ENCODE results near the gene MYBBP1A.

DNA sequence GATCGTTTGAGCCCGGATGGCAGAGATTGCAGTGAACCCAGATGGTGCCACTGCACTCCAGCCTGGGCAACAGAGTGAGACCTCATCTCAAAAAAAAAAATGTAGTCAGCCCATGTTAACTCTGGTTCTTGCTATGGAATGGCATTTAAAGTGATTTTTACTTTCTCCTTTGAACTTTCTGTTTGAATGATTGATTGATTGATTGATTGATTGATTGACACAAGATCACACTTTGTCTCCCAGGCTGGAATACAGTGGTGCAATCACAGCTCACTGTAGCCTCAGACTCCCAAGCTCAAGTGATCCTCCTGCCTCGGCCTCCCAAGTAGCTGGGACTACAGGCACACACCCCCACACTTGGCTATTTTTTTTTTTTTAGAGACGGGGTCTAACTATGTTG, 46.1 kb upstream of the MYBBP1A start:
- TF ChIP-seq ASH2L (IDR thresholded peaks at IDR 0.05; ENCODE audit: low read length) (no peak), MAFK (IDR thresholded peaks at IDR 0.05; ENCODE audit: low read depth, low read length) (no peak), CBX5 (IDR thresholded peaks at IDR 0.05; ENCODE audit: low read depth, low read length) (no peak), CHD1 (IDR thresholded peaks at IDR 0.05; ENCODE audit: low read depth, low read length) (no peak), GABPA (IDR thresholded peaks at IDR 0.05; ENCODE audit: borderline replicate concordance, insufficient read depth, low read length) (no peak), NRF1 (IDR thresholded peaks at IDR 0.05; ENCODE audit: low read depth, low read length) (no peak), BACH1 (IDR thresholded peaks at IDR 0.05; ENCODE audit: low read length) (no peak), RNF2 (IDR thresholded peaks at IDR 0.05; ENCODE audit: borderline replicate concordance, low read depth, low read length, missing control alignments, poor library complexity, severe bottlenecking) (no peak), POLR2AphosphoS5 (IDR thresholded peaks at IDR 0.05; ENCODE audit: low read depth, low read length) (no peak), SUZ12 (IDR thresholded peaks at IDR 0.05; ENCODE audit: low read length) (no peak), EZH2 (IDR thresholded peaks at IDR 0.05; ENCODE audit: low read depth, low read length, severe bottlenecking) (no peak), BCL11A (IDR thresholded peaks at IDR 0.05; ENCODE audit: low read depth in 2 of 2, low read length in 2 of 2) (no peak), CREB1 (IDR thresholded peaks at IDR 0.05) (no peak)
- TF ChIP-seq, protein P1, sequence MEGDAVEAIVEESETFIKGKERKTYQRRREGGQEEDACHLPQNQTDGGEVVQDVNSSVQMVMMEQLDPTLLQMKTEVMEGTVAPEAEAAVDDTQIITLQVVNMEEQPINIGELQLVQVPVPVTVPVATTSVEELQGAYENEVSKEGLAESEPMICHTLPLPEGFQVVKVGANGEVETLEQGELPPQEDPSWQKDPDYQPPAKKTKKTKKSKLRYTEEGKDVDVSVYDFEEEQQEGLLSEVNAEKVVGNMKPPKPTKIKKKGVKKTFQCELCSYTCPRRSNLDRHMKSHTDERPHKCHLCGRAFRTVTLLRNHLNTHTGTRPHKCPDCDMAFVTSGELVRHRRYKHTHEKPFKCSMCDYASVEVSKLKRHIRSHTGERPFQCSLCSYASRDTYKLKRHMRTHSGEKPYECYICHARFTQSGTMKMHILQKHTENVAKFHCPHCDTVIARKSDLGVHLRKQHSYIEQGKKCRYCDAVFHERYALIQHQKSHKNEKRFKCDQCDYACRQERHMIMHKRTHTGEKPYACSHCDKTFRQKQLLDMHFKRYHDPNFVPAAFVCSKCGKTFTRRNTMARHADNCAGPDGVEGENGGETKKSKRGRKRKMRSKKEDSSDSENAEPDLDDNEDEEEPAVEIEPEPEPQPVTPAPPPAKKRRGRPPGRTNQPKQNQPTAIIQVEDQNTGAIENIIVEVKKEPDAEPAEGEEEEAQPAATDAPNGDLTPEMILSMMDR (IDR thresholded peaks at IDR 0.05; ENCODE audit: control extremely low read depth in 1 of 3, insufficient read depth in 1 of 3, low read depth in 1 of 3, low read length in 3 of 3): no peak
